ENCODE data around the gene NOX5.

- TF ChIP-seq CTCF (conservative IDR thresholded peaks at IDR 0.05; ENCODE audit: low read depth, low read length) = no peak
- no peak for TF ChIP-seq EZH2 (IDR thresholded peaks at IDR 0.05; ENCODE audit: borderline replicate concordance, low read depth, low read length, poor library complexity, severe bottlenecking)
These were observed 10.5 kb upstream of the NOX5 start for GRCh38 chr15:69004011-69004410.
